ENCODE measurements around the gene EYA2.
A peak's percentile ranks its signal among the peaks of the same experiment; 100 is the strongest.

The EYA2 gene

GRCh38 chr20:47036091-47036870 lies 141.6 kb downstream of the EYA2 start:
- no peak for DNase-seq (ENCODE audit: low spot score)

GRCh38 chr20:47038566-47039560 lies 144.2 kb downstream of the EYA2 start:
- peak; percentile 2 for DNase-seq (ENCODE audit: low spot score)

GRCh38 chr20:47040506-47041125 lies 146.0 kb downstream of the EYA2 start:
- DNase-seq (ENCODE audit: low spot score) = no peak

- no peak for DNase-seq (ENCODE audit: low spot score)
These were observed 146.8 kb downstream of the EYA2 start for GRCh38 chr20:47041396-47041899.

- no peak for DNase-seq (ENCODE audit: low spot score)
These were observed 147.8 kb downstream of the EYA2 start for GRCh38 chr20:47042464-47042863.

GRCh38 chr20:47043086-47043485 lies 148.4 kb downstream of the EYA2 start:
- DNase-seq (ENCODE audit: low spot score) = no peak

- no peak for DNase-seq (ENCODE audit: low spot score)
These were observed 150.3 kb downstream of the EYA2 start for GRCh38 chr20:47044938-47045337.

GRCh38 chr20:47048054-47048453 lies 153.4 kb downstream of the EYA2 start:
- DNase-seq (ENCODE audit: low spot score) = no peak

- DNase-seq (ENCODE audit: low spot score) = no peak
These were observed 155.1 kb downstream of the EYA2 start for GRCh38 chr20:47049771-47050170.

GRCh38 chr20:47050996-47051395 lies 156.4 kb downstream of the EYA2 start:
- no peak for DNase-seq (ENCODE audit: low spot score)

- no peak for DNase-seq (ENCODE audit: low spot score)
These were observed 157.4 kb downstream of the EYA2 start for GRCh38 chr20:47051936-47052526.

- DNase-seq (ENCODE audit: low spot score) = no peak
These were observed 159.9 kb downstream of the EYA2 start for GRCh38 chr20:47054506-47054905.

- DNase-seq (ENCODE audit: low spot score) = no peak
These were observed 160.3 kb downstream of the EYA2 start for GRCh38 chr20:47054945-47055344.

- DNase-seq (ENCODE audit: low spot score) = no peak
These were observed 161.2 kb downstream of the EYA2 start for GRCh38 chr20:47055699-47056369.

GRCh38 chr20:47057661-47058060 lies 163.0 kb downstream of the EYA2 start:
- DNase-seq (ENCODE audit: low spot score) = no peak

GRCh38 chr20:47058236-47058635 lies 163.6 kb downstream of the EYA2 start:
- no peak for DNase-seq (ENCODE audit: low spot score)

GRCh38 chr20:47059536-47059935 lies 164.9 kb downstream of the EYA2 start:
- DNase-seq (ENCODE audit: low spot score) = no peak

GRCh38 chr20:47061549-47061948 lies 166.9 kb downstream of the EYA2 start:
- no peak for DNase-seq (ENCODE audit: low spot score)

- no peak for DNase-seq (ENCODE audit: low spot score)
These were observed 167.7 kb downstream of the EYA2 start for GRCh38 chr20:47062226-47062890.

- no peak for DNase-seq (ENCODE audit: low spot score)
These were observed 168.8 kb downstream of the EYA2 start for GRCh38 chr20:47063407-47063806.

- no peak for DNase-seq (ENCODE audit: low spot score)
These were observed 169.2 kb downstream of the EYA2 start for GRCh38 chr20:47063808-47064207.
